ENCODE data around the gene ATP5MC2. TPM values are rescaled to one million over a fixed set of nuclear protein-coding genes. Genes with fewer than 3 reads are reported as not detected.
A peak's percentile ranks its signal among the peaks of the same experiment; 100 is the strongest.

The ATP5MC2 gene
- total and polyA plus RNA-seq, 7 experiments from 2014 or later = 237 to 659 (median 287) TPM

DNA sequence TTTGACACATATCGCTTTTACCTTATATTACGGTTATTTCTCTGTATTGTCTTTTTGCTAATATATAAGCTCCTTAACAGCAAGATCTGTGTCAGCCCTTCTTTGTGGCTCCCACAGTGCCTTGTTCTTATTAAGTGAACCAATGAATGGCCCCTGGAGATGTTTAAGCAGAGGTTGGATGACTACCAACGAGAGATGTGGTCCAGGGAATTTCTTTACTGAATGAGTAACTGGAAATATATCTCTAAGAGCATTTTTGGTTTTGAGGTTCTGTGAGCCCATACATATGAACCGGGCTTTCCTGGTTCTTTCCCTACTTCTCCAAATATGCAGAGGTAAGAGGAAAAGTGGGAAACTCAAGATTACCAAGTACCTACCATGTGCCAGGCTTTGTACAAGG is 27.9 kb upstream of the ATP5MC2 start:
- POLR2A ChIA-PET = interaction anchor here (0.6 to 0.7 kb wide), 2 partner anchors 11 to 22 kb away, joined by 3 to 4 read pairs; no protein-coding TSS in a partner anchor
- Mint-ChIP-seq H3K9me3 (peaks cover 0 to 1% (median 0%) of the 10 kb centered on the region in 11 donors), H3K4me3 (no peak overlapping the region), H3K27me3 (peaks cover 56 to 83% (median 65%) of the 10 kb centered on the region in 5 donors), H3K4me1 (peaks cover 0 to 4% (median 0%) of the 10 kb centered on the region in 7 donors), H3K36me3 (no peaks in the 10 kb centered on the region), H3K27ac (no peak overlapping the region)
- H3K27ac ChIP-seq (ENCODE audit: low read depth, low read length) = no peak overlapping the region
- H3K4me1 ChIP-seq (ENCODE audit: control insufficient read depth in 2 of 2, insufficient read depth in 2 of 2, low read length in 2 of 2) = no peaks in the 10 kb centered on the region
- no peaks in the 10 kb centered on the region for H3K36me3 ChIP-seq (ENCODE audit: control insufficient read depth in 2 of 3, insufficient read depth in 3 of 3, low read length in 3 of 3)
- H3K9me3 ChIP-seq (ENCODE audit: control insufficient read depth in 2 of 3, low read length in 3 of 3) = no peaks in the 10 kb centered on the region
- H3K4me3 ChIP-seq (ENCODE audit: low read length) = no peak overlapping the region
- intact Hi-C loops (cut with micrococcal nuclease) = loop anchor here in 1 of 2 donors (5.0 kb wide), 1 partner anchor 504 kb away; no protein-coding TSS in a partner anchor
- CTCF ChIA-PET = interaction anchor here (1.2 to 5.1 kb wide), 2 partner anchors 31 to 41 kb away, joined by 4 to 132 read pairs; no protein-coding TSS in a partner anchor
- no peak for DNase-seq
- peaks cover 7 to 9% of the 10 kb centered on the region in 2 donors for H3K27me3 ChIP-seq (ENCODE audit: control insufficient read depth in 2 of 2, insufficient read depth in 2 of 2, low read length in 2 of 2)
- ATAC-seq = no peak

DNA sequence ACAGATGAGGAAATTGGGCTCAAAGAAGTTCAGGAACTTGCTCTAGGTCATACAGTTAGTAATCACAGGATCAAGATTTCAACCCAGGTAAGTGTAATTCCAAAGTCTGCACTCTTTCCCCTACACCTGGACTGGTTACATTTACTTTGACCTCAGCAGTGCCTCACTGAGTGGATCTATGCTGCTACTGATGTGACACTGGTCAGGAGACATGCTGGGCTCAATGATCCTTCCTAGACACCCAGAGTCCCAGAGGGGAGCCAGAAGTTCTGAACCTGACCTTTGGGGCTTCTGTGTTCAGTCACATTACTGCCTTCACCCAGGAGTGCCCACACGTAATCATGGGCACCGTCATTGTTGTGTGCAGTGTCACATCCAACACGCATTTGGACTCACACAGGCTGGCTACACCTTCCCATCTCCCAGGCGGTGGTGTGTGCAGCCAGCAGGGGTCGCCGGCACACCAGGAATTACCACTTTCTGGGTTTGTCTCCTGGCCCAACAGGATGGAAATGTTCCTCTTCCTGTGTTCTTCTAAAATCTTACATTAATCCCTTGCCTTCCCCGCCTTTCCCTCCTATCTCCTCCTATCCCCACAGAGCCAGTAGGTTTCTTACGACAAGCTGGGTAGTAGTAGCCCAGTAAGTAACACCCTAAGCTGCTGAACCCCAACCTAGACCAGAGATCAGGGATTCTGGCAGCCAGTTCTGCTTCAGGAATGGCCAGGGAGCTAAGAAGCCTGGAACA is 25.8 kb upstream of the ATP5MC2 start:
- peaks cover 0 to 3% (median 0%) of the 10 kb centered on the region in 5 donors for H3K36me3 Mint-ChIP-seq
- H3K27me3 ChIP-seq (ENCODE audit: control insufficient read depth in 2 of 2, insufficient read depth in 2 of 2, low read length in 2 of 2) = peaks cover 11 to 12% of the 10 kb centered on the region in 2 donors
- peaks cover 5 to 10% (median 7%) of the 10 kb centered on the region in 7 donors for H3K4me1 Mint-ChIP-seq
- peaks cover 0 to 4% of the 10 kb centered on the region in 2 donors for H3K4me1 ChIP-seq (ENCODE audit: control insufficient read depth in 2 of 2, insufficient read depth in 2 of 2, low read length in 2 of 2)
- DNase-seq (peak; percentile 48 to 74 (median 70)), ATAC-seq (peak; percentile 92)
- no peaks in the 10 kb centered on the region for H3K9me3 Mint-ChIP-seq
- no peak overlapping the region for H3K4me3 Mint-ChIP-seq
- H3K27me3 Mint-ChIP-seq = peaks cover 76 to 90% (median 82%) of the 10 kb centered on the region in 5 donors
- POLR2A ChIA-PET = interaction anchor here (0.6 to 1.2 kb wide), 4 partner anchors 42 to 50 kb away, joined by 3 to 8 read pairs (median 4); partner anchors contain the start of gene CISTR
- no peak overlapping the region for H3K4me3 ChIP-seq (ENCODE audit: low read length)
- intact Hi-C loops (cut with micrococcal nuclease) = loop anchor here (1.0 to 5.0 kb wide), 3 partner anchors 42 to 506 kb away; no protein-coding TSS in a partner anchor
- CTCF ChIA-PET = interaction anchor here (0.6 to 5.1 kb wide), 14 partner anchors 9 to 508 kb away, joined by 3 to 132 read pairs (median 4); no protein-coding TSS in a partner anchor
- no peaks in the 10 kb centered on the region for H3K9me3 ChIP-seq (ENCODE audit: control insufficient read depth in 2 of 3, low read length in 3 of 3)
- H3K36me3 ChIP-seq (ENCODE audit: control insufficient read depth in 2 of 3, insufficient read depth in 3 of 3, low read length in 3 of 3) = no peaks in the 10 kb centered on the region
- H3K27ac Mint-ChIP-seq = no peak overlapping the region
- no peak overlapping the region for H3K27ac ChIP-seq (ENCODE audit: low read depth, low read length)

DNA sequence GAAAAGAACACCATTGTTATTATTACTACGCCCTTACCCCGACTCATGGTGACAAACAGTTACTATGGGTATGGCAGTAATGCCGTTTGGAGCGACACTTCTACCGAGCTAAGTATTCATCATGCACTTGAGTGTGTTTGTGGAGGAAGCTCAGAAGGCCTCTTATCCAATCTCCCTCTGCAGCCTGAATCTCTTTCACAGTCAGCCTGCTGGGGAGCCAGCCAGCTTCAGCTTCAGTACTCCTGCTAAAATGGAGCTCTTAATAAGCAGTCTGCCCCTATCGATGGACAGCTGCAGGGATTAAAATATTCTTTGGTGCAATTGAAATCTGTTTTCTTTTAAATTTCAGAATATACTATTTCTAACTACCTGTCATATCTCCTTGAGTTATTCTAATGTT is 24.7 kb upstream of the ATP5MC2 start:
- Mint-ChIP-seq H3K9me3 (no peaks in the 10 kb centered on the region), H3K4me1 (peaks cover 14 to 21% (median 17%) of the 10 kb centered on the region in 7 donors), H3K36me3 (peaks cover 0 to 6% (median 0%) of the 10 kb centered on the region in 5 donors), H3K27ac (peak overlapping the region in 1 of 9 donors; percentile 15), H3K4me3 (no peak overlapping the region), H3K27me3 (peaks cover 79 to 92% (median 85%) of the 10 kb centered on the region in 5 donors)
- Histone ChIP-seq H3K27ac (ENCODE audit: low read depth, low read length) (no peak overlapping the region), H3K4me3 (ENCODE audit: low read length) (no peak overlapping the region), H3K36me3 (ENCODE audit: control insufficient read depth in 2 of 3, insufficient read depth in 3 of 3, low read length in 3 of 3) (no peaks in the 10 kb centered on the region), H3K9me3 (ENCODE audit: control insufficient read depth in 2 of 3, low read length in 3 of 3) (no peaks in the 10 kb centered on the region), H3K4me1 (ENCODE audit: control insufficient read depth in 2 of 2, insufficient read depth in 2 of 2, low read length in 2 of 2) (peaks cover 0 to 15% of the 10 kb centered on the region in 2 donors), H3K27me3 (ENCODE audit: control insufficient read depth in 2 of 2, insufficient read depth in 2 of 2, low read length in 2 of 2) (peaks cover 21 to 22% of the 10 kb centered on the region in 2 donors)
- ATAC-seq = no peak
- CTCF ChIA-PET = interaction anchor here (0.6 to 9.1 kb wide), 9 partner anchors 23 to 791 kb away, joined by 3 to 143 read pairs (median 4); partner anchors contain the start of genes ATP5MC2 and CALCOCO1
- intact Hi-C loops (cut with micrococcal nuclease) = loop anchor here in 1 of 2 donors (5.0 kb wide), 1 partner anchor 507 kb away; no protein-coding TSS in a partner anchor
- POLR2A ChIA-PET = interaction anchor here (1.2 kb wide), 1 partner anchor 46 kb away, joined by 3 read pairs; no protein-coding TSS in a partner anchor
- no peak for DNase-seq

DNA sequence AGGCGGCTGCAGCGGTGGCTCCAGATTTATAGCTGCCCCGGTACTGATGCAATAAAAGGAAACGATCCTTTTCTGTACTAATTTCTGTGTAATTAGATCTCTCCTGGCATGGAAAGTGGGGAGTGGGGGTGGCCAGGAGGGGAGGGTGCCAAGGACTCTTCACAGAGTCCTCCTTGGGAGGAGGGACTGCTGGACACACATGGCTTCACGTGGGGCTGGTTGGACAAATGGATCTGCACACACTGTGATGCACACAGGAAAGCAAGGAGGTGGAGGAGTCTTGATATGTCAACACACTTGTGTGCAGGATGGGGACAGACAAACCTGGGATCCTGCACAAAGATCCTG is 23.8 kb upstream of the ATP5MC2 start:
- Mint-ChIP-seq H3K27ac (no peak overlapping the region), H3K9me3 (no peaks in the 10 kb centered on the region), H3K27me3 (peaks cover 85 to 96% (median 93%) of the 10 kb centered on the region in 5 donors), H3K4me3 (no peak overlapping the region), H3K4me1 (peaks cover 21 to 30% (median 25%) of the 10 kb centered on the region in 7 donors), H3K36me3 (peaks cover 0 to 6% (median 0%) of the 10 kb centered on the region in 5 donors)
- Histone ChIP-seq H3K4me1 (ENCODE audit: control insufficient read depth in 2 of 2, insufficient read depth in 2 of 2, low read length in 2 of 2) (peaks cover 6 to 21% of the 10 kb centered on the region in 2 donors), H3K27me3 (ENCODE audit: control insufficient read depth in 2 of 2, insufficient read depth in 2 of 2, low read length in 2 of 2) (peaks cover 26% of the 10 kb centered on the region in 2 donors), H3K9me3 (ENCODE audit: control insufficient read depth in 2 of 3, low read length in 3 of 3) (no peaks in the 10 kb centered on the region), H3K27ac (ENCODE audit: low read depth, low read length) (no peak overlapping the region), H3K4me3 (ENCODE audit: low read length) (no peak overlapping the region), H3K36me3 (ENCODE audit: control insufficient read depth in 2 of 3, insufficient read depth in 3 of 3, low read length in 3 of 3) (no peaks in the 10 kb centered on the region)
- intact Hi-C loops (cut with micrococcal nuclease) = loop anchor here in 1 of 2 donors (5.0 kb wide), 1 partner anchor 508 kb away; no protein-coding TSS in a partner anchor
- ATAC-seq (no peak), DNase-seq (no peak)
- CTCF ChIA-PET = interaction anchor here (0.6 to 9.1 kb wide), 8 partner anchors 23 to 65 kb away, joined by 3 to 143 read pairs (median 4); partner anchors contain the start of gene CALCOCO1
- POLR2A ChIA-PET = no interaction called here

DNA sequence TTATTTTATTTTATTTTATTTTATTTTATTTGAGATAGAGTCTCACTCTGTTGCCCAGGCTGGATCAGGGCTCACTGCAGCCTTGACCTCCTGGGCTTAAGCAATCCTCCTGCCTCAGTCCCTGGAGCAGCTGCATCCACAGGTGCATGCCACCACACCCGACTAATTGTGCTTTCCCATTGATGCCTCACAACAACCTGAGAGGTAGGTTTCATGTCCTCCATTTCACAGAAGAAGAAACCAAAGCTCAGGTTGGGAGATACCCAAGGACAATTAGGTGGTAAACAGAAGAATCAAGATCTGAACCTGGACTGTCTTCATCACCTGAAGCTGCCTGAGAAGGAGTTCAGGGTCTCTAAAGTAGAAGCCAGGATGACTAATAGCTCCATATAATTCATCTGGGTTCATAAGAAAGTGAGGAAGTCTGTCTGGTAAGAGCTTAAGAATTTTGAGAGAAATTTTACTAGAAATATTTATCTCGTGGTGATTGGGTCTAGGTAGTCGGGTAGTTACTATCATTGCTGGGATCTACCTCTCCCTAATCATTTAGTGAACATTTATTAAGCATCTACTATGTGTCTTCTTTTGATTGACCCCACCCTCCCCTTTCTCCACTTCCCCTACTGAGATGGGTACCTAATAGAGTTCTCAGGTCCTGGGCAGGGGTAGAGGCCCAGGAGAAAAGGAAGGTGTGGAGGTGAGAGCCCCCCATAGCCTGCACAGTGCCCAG is 23.2 kb upstream of the ATP5MC2 start:
- Mint-ChIP-seq H3K4me3 (no peak overlapping the region), H3K27me3 (peaks cover 85 to 96% (median 95%) of the 10 kb centered on the region in 5 donors), H3K9me3 (no peaks in the 10 kb centered on the region), H3K36me3 (peaks cover 0 to 6% (median 0%) of the 10 kb centered on the region in 5 donors), H3K4me1 (peaks cover 27 to 35% (median 30%) of the 10 kb centered on the region in 7 donors), H3K27ac (no peak overlapping the region)
- DNase-seq = no peak
- peaks cover 7 to 23% of the 10 kb centered on the region in 2 donors for H3K4me1 ChIP-seq (ENCODE audit: control insufficient read depth in 2 of 2, insufficient read depth in 2 of 2, low read length in 2 of 2)
- no peaks in the 10 kb centered on the region for H3K9me3 ChIP-seq (ENCODE audit: control insufficient read depth in 2 of 3, low read length in 3 of 3)
- ATAC-seq = no peak
- no peak overlapping the region for H3K4me3 ChIP-seq (ENCODE audit: low read length)
- POLR2A ChIA-PET = no interaction called here
- H3K27ac ChIP-seq (ENCODE audit: low read depth, low read length) = no peak overlapping the region
- intact Hi-C loops (cut with micrococcal nuclease) = no loop called here
- H3K36me3 ChIP-seq (ENCODE audit: control insufficient read depth in 2 of 3, insufficient read depth in 3 of 3, low read length in 3 of 3) = no peaks in the 10 kb centered on the region
- peaks cover 26 to 31% of the 10 kb centered on the region in 2 donors for H3K27me3 ChIP-seq (ENCODE audit: control insufficient read depth in 2 of 2, insufficient read depth in 2 of 2, low read length in 2 of 2)
- CTCF ChIA-PET = interaction anchor here (1.0 to 9.1 kb wide), 4 partner anchors 23 to 46 kb away, joined by 3 to 143 read pairs (median 5); no protein-coding TSS in a partner anchor
